ENCODE measurements around the gene KIRREL3. TPM values are rescaled to one million over a fixed set of nuclear protein-coding genes. Genes with fewer than 3 reads are reported as not detected.

KIRREL3 gene
- polyA plus RNA-seq, 1 donor (not counting 4 experiments of a cell fraction or from before 2014, with no cell fraction given) = 0.04 TPM

DNA sequence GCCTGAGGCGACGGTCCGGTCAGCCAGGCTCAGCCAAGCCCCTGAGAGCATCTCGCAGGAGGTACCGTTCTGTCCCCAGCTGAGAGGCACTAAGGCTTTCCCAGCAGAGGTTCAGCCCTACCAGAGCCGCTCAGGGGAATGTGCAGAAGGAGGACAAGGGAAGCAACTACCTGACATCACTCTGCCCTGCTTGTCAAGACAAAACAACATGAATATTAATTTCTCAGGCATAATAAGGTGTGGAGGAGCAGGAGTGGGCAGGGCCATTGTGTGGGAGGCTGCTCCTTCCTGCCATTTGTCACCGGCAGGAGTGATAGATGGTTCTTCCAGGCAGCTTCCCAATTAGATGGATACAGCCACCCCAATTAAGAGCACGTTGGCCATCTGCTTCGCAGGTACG lies 181.4 kb downstream of the KIRREL3 start:
- dilution Hi-C loops (cut with MboI; ENCODE audit: extremely low pct_ligation_motif_present, low sequenced_read_pairs) = no loop called here
- FAIRE-seq = no peak
- no peak overlapping the region for H3K4me3 ChIP-seq (ENCODE audit: control insufficient read depth in 2 of 3, extremely low read depth in 1 of 3, insufficient read depth in 2 of 3, low read depth in 1 of 3, low read length in 3 of 3)

DNA sequence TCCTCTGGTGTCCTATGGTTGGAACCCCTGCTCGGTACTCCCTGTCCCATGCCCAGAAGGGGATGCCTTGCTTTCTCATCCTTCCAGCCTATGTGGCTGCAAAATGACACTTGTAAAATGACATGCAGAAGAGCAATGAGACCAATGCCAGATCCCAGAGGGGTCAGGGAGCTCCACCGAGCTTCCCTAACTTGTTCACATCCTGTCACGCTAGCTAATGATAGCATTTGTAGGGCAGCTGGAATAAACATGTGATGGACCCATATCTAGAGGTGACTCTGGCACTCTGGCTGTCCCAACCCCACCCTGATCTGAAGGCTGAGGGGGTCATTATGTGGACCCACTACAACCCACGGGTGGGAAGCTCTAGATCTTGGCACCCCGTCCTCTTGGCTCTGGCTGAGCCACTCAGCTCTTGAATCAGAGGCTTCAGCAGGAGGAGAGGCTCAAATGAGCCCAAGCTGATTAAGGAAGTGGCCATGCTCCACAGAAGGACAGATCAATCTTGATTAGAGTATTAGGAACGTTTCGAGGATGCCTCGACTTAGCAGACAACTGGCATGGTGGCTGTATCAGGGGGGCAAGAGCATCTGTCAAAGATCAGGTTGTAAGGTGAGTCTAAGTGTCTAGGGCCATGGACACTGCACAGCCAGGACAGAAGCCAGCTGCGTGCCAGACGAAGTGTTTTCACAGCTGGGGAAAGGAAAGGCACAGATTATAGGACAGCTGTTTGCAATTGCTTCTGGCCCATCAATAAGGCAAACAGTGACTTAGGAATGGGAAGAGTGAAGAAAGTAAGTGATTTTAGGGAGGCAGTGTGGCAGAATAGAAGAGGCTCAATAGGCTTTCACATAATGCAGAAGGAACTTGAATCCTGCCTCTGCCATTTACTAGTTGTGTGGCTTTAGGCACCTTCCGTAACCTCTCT lies 182.8 kb downstream of the KIRREL3 start:
- H3K27ac ChIP-seq (ENCODE audit: control insufficient read depth, insufficient read depth, low read length) = no peak overlapping the region
- H3K4me1 ChIP-seq (ENCODE audit: control insufficient read depth, extremely low read depth, insufficient read depth, low read length) = no peaks in the 10 kb centered on the region
- no peaks in the 10 kb centered on the region for H4K20me1 ChIP-seq (ENCODE audit: control insufficient read depth, extremely low read depth, insufficient read depth, low read length)
- H3K79me2 ChIP-seq (ENCODE audit: control insufficient read depth, insufficient read depth, low read length) = no peaks in the 10 kb centered on the region
- no peak overlapping the region for H3K4me3 ChIP-seq (ENCODE audit: control insufficient read depth in 2 of 3, extremely low read depth in 1 of 3, insufficient read depth in 2 of 3, low read depth in 1 of 3, low read length in 3 of 3)
- FAIRE-seq = no peak
- no peak overlapping the region for H2AFZ ChIP-seq (ENCODE audit: control insufficient read depth, low read length)
- dilution Hi-C loops (cut with MboI; ENCODE audit: extremely low pct_ligation_motif_present, low sequenced_read_pairs) = no loop called here
- no peak overlapping the region for H3K4me2 ChIP-seq (ENCODE audit: control insufficient read depth, extremely low read depth, insufficient read depth, low read depth, low read length)
- no peaks in the 10 kb centered on the region for H3K36me3 ChIP-seq (ENCODE audit: control insufficient read depth in 2 of 2, extremely low read depth in 1 of 2, insufficient read depth in 2 of 2, low read length in 2 of 2)
- H3K9ac ChIP-seq (ENCODE audit: control insufficient read depth, extremely low read depth, insufficient read depth, low read length) = no peak overlapping the region
- no peaks in the 10 kb centered on the region for H3K9me3 ChIP-seq (ENCODE audit: control insufficient read depth, low read depth, low read length)
- H3K27me3 ChIP-seq (ENCODE audit: control insufficient read depth, extremely low read depth, insufficient read depth, low read length) = no peaks in the 10 kb centered on the region
- TF ChIP-seq, protein P1, sequence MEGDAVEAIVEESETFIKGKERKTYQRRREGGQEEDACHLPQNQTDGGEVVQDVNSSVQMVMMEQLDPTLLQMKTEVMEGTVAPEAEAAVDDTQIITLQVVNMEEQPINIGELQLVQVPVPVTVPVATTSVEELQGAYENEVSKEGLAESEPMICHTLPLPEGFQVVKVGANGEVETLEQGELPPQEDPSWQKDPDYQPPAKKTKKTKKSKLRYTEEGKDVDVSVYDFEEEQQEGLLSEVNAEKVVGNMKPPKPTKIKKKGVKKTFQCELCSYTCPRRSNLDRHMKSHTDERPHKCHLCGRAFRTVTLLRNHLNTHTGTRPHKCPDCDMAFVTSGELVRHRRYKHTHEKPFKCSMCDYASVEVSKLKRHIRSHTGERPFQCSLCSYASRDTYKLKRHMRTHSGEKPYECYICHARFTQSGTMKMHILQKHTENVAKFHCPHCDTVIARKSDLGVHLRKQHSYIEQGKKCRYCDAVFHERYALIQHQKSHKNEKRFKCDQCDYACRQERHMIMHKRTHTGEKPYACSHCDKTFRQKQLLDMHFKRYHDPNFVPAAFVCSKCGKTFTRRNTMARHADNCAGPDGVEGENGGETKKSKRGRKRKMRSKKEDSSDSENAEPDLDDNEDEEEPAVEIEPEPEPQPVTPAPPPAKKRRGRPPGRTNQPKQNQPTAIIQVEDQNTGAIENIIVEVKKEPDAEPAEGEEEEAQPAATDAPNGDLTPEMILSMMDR (optimal IDR thresholded peaks at IDR 0.05 in 1 of 3, IDR thresholded peaks at IDR 0.05 in 1 of 3, conservative IDR thresholded peaks at IDR 0.05 in 1 of 3; ENCODE audit: extremely low read depth in 1 of 3, insufficient read depth in 2 of 3, low read length in 3 of 3) = no peak
- no peak for TF ChIP-seq EZH2 (IDR thresholded peaks at IDR 0.05; ENCODE audit: low read length)
- no peaks in the 10 kb centered on the region for H3K9me1 ChIP-seq (ENCODE audit: control insufficient read depth, extremely low read depth, insufficient read depth, low read length)
- no peak for DNase-seq (ENCODE audit: low read depth, low spot score)

More for the DNA sequence above, 181.4 kb downstream of the KIRREL3 start:
- H3K27me3 ChIP-seq (ENCODE audit: control insufficient read depth, extremely low read depth, insufficient read depth, low read length) = no peaks in the 10 kb centered on the region
- no peaks in the 10 kb centered on the region for H4K20me1 ChIP-seq (ENCODE audit: control insufficient read depth, extremely low read depth, insufficient read depth, low read length)
- TF ChIP-seq, protein P1 (optimal IDR thresholded peaks at IDR 0.05 in 1 of 3, IDR thresholded peaks at IDR 0.05 in 1 of 3, conservative IDR thresholded peaks at IDR 0.05 in 1 of 3; ENCODE audit: extremely low read depth in 1 of 3, insufficient read depth in 2 of 3, low read length in 3 of 3) = no peak
- TF ChIP-seq EZH2 (IDR thresholded peaks at IDR 0.05; ENCODE audit: low read length) = no peak
- H3K4me2 ChIP-seq (ENCODE audit: control insufficient read depth, extremely low read depth, insufficient read depth, low read depth, low read length) = no peak overlapping the region
- no peaks in the 10 kb centered on the region for H3K4me1 ChIP-seq (ENCODE audit: control insufficient read depth, extremely low read depth, insufficient read depth, low read length)
- no peaks in the 10 kb centered on the region for H3K9me3 ChIP-seq (ENCODE audit: control insufficient read depth, low read depth, low read length)
- no peaks in the 10 kb centered on the region for H3K79me2 ChIP-seq (ENCODE audit: control insufficient read depth, insufficient read depth, low read length)
- H2AFZ ChIP-seq (ENCODE audit: control insufficient read depth, low read length) = no peak overlapping the region
- no peak overlapping the region for H3K9ac ChIP-seq (ENCODE audit: control insufficient read depth, extremely low read depth, insufficient read depth, low read length)
- no peaks in the 10 kb centered on the region for H3K9me1 ChIP-seq (ENCODE audit: control insufficient read depth, extremely low read depth, insufficient read depth, low read length)
- DNase-seq (ENCODE audit: low read depth, low spot score) = no peak
- H3K27ac ChIP-seq (ENCODE audit: control insufficient read depth, insufficient read depth, low read length) = no peak overlapping the region
- no peaks in the 10 kb centered on the region for H3K36me3 ChIP-seq (ENCODE audit: control insufficient read depth in 2 of 2, extremely low read depth in 1 of 2, insufficient read depth in 2 of 2, low read length in 2 of 2)
